Suppressor macrophage treated with lipopolysaccharide for 4 hours (primary cell): ENCODE data around the gene SERPINB12.
A peak's percentile ranks its signal among the peaks of the same experiment; 100 is the strongest.

ENCODE experiments used
- DNase-seq: peaks from one replicate; pipeline ENCODE4 v3.0.0-alpha.2; 2020

Gene SERPINB12, protein sequence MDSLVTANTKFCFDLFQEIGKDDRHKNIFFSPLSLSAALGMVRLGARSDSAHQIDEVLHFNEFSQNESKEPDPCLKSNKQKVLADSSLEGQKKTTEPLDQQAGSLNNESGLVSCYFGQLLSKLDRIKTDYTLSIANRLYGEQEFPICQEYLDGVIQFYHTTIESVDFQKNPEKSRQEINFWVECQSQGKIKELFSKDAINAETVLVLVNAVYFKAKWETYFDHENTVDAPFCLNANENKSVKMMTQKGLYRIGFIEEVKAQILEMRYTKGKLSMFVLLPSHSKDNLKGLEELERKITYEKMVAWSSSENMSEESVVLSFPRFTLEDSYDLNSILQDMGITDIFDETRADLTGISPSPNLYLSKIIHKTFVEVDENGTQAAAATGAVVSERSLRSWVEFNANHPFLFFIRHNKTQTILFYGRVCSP

DNA sequence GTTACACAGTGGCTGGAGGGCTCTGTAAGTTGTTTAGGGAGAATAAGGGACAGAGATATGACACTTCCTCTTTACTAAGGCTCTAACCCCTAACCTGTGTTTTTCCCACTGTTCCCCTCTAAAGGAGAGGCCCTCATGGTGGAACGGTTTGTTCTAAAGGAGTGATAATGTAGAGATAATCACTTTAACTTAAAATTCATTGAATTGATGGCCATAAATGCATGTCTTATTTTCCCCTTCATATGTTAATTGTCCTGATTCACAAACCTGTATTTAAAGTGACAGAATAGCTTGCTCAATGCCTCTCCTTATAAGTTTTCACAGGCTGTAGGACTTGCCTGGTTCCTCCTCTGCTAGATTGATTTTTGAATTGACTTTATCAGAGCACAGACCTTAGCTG is at the start of gene SERPINB12:
TSS of gene SERPINB12 (plus strand) at position 301 of the 400 bp plus-strand sequence. CDS start 13,791 bp downstream, outside the sequence.
- no peak for DNase-seq

DNA sequence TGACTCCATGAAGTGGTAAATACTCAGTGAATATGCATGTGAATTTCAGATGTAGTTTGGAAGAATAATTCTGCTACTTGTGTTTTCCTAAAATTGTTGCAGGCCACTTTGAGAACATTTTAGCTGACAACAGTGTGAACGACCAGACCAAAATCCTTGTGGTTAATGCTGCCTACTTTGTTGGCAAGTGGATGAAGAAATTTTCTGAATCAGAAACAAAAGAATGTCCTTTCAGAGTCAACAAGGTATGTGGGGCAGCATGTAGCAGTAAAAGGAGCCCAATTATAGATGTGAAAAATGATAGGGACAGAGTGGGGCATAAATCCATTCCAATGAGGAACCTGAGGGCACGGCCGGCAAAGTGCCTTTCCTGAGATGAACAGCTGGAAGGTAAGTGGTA is 49.3 kb upstream of the SERPINB12 start:
- no peak for DNase-seq

- DNase-seq: no peak
These were observed 46.5 kb upstream of the SERPINB12 start for GRCh38 chr18:63495675-63496074.

DNA sequence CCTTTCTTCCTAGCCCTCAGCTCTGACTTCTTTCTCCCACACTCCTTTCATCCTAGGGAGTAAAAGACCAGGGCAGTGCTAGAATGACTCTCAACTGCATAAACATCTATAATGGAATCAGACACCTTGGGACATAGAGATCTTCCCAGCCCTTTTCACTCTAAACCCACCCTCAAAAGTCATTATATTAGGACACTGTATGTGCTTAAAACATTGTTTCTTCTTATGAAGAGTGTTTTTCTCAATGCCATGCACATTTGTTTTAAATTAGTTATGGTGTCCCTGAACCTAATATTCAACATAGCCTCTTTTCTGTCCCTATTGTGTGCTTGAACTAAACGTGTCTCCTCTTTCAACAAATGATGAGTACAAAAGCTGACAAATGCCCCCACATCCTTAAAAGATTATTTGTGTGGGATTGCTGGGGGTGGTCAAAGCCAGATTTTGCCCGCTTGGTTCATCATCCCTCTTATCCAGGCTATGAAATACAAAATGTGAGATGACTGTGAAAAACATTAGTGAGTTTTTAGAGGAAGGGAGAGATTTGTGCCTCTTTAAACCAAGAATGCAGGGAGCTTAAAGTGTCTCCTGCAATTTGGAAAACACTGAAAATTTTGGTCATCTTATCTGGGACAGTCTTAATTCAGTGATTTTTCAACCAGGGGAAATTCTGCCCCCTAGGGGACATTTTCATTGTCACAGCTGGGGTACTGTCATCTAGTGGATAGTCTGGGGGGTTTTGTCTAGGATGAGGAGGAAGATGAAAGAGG is 36.4 kb upstream of the SERPINB12 start:
- peak; percentile 60 for DNase-seq

DNA sequence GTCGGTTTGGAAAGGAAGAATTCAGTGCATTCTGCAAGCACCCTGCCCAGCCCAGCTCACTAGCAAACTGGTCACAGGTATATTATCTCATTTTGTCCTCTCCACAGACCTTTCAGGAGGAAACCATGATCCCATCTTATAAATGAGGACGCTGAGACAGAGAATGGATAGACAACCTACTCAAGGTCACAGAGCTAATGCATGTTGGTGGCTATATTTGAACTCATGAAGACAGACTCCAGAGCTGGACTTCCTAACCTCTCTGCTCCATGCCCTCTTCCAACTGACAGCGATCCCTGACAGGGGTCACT is 35.9 kb upstream of the SERPINB12 start:
- no peak for DNase-seq

GRCh38 chr18:63508596-63508995 is 33.6 kb upstream of the SERPINB12 start:
- DNase-seq: no peak

DNA sequence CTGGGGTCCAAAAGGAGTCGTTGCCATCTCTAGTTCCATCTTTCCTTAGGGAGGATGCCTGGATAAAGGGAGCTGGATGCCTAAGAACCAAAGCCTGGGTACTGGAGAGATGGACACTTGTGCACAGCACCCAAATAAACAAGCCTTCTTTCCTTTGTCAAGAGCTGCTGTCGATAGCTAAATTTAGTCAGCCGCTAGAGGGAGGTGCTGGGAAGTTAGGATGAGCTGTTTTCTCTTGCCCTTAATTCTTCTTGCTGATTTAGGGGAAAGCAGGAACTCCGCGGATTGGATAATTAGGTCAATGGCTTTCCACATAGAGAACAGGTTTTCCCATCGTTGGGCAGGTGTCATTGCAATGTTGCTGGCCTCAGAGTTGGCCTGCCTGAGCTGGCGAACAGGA is 30.9 kb upstream of the SERPINB12 start:
- peak; percentile 39 for DNase-seq

DNA sequence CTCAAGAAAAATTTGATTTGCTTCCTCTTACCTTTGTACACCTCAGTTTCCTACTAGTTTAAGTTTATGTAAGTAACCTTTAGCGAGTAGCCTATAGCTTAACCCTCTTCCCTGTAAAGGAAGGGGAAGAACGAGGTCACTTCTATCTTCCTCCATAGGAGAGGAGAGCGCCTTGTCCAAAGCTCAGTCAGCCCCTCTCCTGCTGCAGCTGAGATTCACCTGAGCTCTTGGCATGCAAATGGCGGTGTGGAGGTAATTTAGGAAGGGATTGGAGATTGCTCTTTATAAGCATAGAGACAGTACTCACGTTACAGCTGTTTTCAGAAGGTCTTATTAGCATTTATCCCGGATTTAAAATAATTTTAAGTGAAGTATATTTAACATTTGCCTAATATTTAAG is 27.8 kb upstream of the SERPINB12 start:
- no peak for DNase-seq

- DNase-seq: no peak
These were observed 27.1 kb upstream of the SERPINB12 start for GRCh38 chr18:63514888-63515678.

DNA sequence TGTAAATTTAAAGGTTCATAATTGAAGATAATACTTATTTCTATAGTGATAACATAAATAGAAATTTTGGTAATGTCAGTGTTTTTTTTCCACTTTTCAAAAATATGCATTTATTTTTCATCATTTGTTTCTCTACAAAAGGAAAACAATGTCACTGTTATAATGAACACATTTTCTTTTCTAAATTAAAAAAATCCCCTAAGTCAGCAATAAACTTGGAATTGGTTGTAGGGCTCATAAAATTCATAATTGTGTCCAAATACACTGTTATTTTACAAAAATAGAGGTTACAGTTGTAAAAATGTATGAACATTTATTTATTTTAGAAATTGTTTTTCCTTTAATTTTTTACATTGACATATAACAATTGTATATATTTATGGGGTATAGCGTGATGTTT is 26.4 kb upstream of the SERPINB12 start:
- DNase-seq: no peak

- peak; percentile 91 for DNase-seq
These were observed 23.8 kb upstream of the SERPINB12 start for GRCh38 chr18:63518178-63519012.

DNA sequence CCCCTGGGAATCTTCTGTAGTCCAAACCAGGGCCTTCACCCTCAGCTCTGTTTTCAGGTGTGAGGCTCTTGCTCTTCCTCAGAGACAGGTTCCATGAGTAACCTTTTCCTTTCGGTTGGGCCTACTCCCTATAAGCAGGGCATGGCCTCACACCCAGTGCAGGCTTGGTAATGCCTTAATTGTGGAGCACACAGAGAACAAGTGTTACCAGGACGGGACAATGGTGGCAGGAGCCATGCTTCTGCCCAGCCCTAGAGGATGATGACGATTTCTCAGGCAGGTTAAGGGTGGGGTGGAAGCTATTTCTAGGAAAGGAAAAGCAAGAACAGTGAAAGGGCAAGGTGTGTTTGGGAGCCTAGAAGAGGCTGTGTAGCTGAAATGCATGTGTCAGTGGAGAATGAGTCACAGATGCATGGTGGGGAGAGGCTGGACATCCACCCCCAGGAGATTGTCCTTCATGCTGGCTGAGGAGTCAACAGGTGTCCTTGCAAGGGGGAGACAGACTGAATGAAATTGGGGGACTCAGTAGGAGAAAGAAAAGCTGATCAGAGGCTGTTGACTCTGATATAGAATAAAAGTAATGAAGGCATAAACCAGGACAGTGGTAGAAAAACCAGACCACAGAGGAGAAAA is 22.0 kb upstream of the SERPINB12 start:
- no peak for DNase-seq

DNA sequence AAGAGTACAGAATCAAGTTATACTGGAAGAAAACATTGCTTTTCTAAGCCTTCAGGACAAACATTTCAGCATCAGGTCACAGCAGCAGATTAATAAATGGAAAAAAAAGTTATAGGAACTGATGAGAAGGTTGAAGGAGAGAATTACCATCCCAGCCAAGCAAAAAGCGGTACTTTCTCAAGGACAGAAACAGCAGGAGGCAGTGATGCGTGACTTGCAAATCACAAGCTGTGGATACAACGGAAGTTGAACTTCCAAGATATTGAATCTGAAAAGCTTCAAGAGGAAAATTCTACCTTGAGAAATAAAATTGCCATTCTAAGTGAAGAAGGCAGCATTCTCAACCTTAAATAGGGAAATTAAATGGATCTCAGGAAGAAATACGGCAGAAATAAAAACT is 18.5 kb upstream of the SERPINB12 start:
- no peak for DNase-seq

DNA sequence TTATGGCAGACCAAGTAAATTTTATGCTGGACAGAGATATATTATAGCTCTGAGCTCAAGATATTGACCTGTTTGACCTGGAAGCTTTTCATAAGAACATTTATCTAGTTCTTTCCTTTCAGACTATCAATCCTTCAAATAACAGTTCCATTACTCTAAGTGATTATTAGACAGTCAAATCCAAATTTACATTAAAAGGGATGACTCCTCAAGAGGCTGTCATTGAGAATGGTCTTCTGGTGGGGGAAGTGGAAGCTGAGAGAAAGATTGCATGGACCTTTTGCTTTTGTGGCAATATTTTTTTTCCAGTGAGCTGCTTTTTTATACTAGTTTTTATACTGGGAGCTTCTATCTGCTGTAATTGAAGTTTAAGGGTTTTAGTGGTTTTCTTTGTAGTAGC is 14.9 kb upstream of the SERPINB12 start:
- DNase-seq: no peak

- DNase-seq: no peak
These were observed 13.2 kb upstream of the SERPINB12 start for GRCh38 chr18:63528863-63529492.

GRCh38 chr18:63532471-63532870 is 9.7 kb upstream of the SERPINB12 start:
- DNase-seq: no peak

DNA sequence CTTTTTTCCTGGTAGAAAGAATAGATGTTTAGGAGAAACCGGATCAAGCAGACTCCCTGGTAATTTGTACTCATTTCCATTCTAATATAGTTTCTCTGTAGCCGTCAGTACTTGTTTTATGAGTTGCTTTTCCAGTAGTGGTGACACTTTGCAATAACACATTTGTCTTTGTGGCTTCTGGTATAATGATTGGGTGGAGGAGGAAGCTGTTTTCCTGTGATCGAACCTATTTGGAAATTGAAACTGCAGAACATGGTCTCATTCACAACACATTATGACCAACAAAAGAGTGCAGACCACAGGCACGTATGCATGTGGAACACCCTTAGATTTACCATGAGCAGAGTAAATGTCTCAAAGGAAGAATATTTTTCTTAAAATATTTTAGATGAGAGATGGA is 7.6 kb upstream of the SERPINB12 start:
- peak; percentile 41 for DNase-seq

DNA sequence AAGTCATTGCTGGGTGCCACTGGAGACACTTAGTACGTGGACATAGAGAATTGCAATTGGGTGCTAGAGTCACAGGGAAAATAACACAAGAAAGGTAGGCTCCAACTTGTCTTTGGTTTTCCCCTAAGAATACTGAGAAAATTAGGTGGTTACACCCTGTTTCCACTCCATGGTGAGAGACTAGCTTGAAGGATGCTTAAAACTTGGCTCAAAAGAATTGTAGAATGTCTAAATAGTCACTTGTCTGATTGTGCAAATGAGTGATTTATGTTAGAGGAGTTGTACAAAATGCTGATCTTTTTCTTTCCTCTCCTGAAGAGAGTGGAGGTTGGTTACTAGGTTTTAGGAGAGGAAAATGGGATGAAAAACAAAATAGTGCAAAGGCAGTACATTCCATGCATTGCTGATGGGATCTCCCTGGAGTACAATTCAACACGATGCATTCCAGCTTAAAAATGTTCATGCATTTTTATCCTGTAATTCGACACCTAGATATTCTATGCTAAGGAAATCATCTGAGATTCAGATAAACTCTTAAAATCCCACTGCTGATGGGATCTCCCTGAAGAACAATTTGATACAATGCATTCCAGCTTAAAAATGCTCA is 2.2 kb upstream of the SERPINB12 start:
- DNase-seq: no peak

DNA sequence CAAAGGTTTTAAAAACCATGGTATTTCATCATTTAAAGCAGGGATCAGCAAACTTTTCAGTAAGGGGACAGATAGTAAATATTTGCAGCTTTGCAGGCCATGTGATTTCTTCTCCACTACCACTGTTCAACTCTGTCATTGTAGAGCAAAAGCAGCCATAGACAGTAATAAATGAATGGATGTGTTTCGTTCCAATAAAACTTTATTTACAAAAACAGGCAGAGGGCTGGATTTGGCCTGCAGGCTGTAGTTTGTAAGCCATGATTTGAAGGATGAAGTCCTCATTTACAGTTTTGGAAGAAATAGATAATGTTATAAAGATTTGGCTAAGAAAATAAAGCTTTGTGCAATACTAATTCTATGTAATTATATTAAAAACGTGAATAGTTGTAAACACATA is 1.8 kb downstream of the SERPINB12 start:
- no peak for DNase-seq

- DNase-seq: no peak
These were observed 2.8 kb downstream of the SERPINB12 start for GRCh38 chr18:63545000-63545399.

DNA sequence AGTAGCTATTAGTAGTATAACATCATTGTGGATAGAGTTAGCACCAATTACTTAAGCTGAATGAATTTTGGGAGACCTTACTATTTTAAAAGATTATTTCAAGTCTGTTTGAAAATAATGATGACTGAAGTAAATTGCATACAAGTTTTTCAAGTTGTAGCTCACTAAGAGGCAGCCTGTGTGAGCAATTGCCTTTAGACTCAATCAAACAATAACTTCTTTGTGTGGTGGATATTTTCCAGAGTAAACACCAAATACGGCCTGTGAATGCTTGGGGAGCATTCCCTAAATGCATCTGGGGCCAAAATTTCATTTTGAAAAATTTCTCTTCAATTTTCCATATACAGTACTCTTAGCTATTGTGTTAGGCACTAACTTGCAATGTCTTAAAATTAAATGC is 7.9 kb downstream of the SERPINB12 start:
- DNase-seq: no peak
